Muscle of arm (tissue), 12 donors: ENCODE data around the gene C1orf115. TPM values are rescaled to one million over a fixed set of nuclear protein-coding genes. Genes with fewer than 3 reads are reported as not detected.

Experiments
- DNase-seq: peaks from one replicate; pipeline ENCODE4 v3.0.0-alpha.2; 2013
- polyA plus RNA-seq, 12 donors: library from polyadenylated mRNA; unstranded; fragments of 120-200 nt; gene quantifications; one replicate each; pipeline ENCODE4 v1.2.1, GENCODE V29; 2013; ENCODE audit not compliant: insufficient read length in 12 of 12

Gene C1orf115
- polyA plus RNA-seq, 12 donors = 9.0 to 22.1 (median 11.5) TPM; not detected in 1

GRCh38 chr1:220691053-220691684 is 1.0 kb downstream of the C1orf115 start:
- no peak for DNase-seq

- no peak for DNase-seq
Measured at GRCh38 chr1:220692436-220693228, 2.5 kb downstream of the C1orf115 start.

GRCh38 chr1:220694866-220695382 is 4.8 kb downstream of the C1orf115 start:
- no peak for DNase-seq

- no peak for DNase-seq
Measured at GRCh38 chr1:220695426-220695825, 5.3 kb downstream of the C1orf115 start.

- no peak for DNase-seq
Measured at GRCh38 chr1:220696226-220696862, 6.2 kb downstream of the C1orf115 start.

GRCh38 chr1:220696863-220697231 is 6.7 kb downstream of the C1orf115 start:
- DNase-seq = no peak

- no peak for DNase-seq
Measured at GRCh38 chr1:220697326-220697725, 7.2 kb downstream of the C1orf115 start.

- DNase-seq = no peak
Measured at GRCh38 chr1:220698607-220699016, 8.4 kb downstream of the C1orf115 start.

GRCh38 chr1:220699044-220699443 is 8.9 kb downstream of the C1orf115 start:
- DNase-seq = no peak

- peak; percentile 29 for DNase-seq
Measured at GRCh38 chr1:220700556-220701179, 10.5 kb downstream of the C1orf115 start.

- DNase-seq = no peak
Measured at GRCh38 chr1:220701974-220702373, 11.8 kb downstream of the C1orf115 start.

- no peak for DNase-seq
Measured at GRCh38 chr1:220702733-220703270, 12.6 kb downstream of the C1orf115 start.

GRCh38 chr1:220703305-220703704 is 13.1 kb downstream of the C1orf115 start:
- DNase-seq = no peak

GRCh38 chr1:220705782-220706181 is 15.6 kb downstream of the C1orf115 start:
- no peak for DNase-seq

GRCh38 chr1:220706480-220706879 is 16.3 kb downstream of the C1orf115 start:
- no peak for DNase-seq

- no peak for DNase-seq
Measured at GRCh38 chr1:220707160-220707559, 17.0 kb downstream of the C1orf115 start.

- no peak for DNase-seq
Measured at GRCh38 chr1:220708244-220708643, 18.1 kb downstream of the C1orf115 start.

- DNase-seq = no peak
Measured at GRCh38 chr1:220708936-220709801, 19.0 kb downstream of the C1orf115 start.

GRCh38 chr1:220710333-220710732 is 20.2 kb downstream of the C1orf115 start:
- no peak for DNase-seq

GRCh38 chr1:220711056-220711809 is 21.1 kb downstream of the C1orf115 start:
- DNase-seq = no peak
